Fibroblast of the conjunctiva (primary cell): ENCODE results near the gene FKBP1B.
"Not testable (repeated sequence)": the region's sequence is repeated elsewhere in the genome, so short reads cannot be mapped to it uniquely, and the experiment has no call there.

Source experiments
- DNase-seq: peaks from one replicate; pipeline ENCODE4 v3.0.0-alpha.2; 2010; ENCODE audit warnings: low read depth

Gene FKBP1B

GRCh38 chr2:24049485-24050021 is at the start of gene FKBP1B:
Gene FKBP1B (plus strand): TSS chr2:24049741. CDS start chr2:24049850, 109 bp downstream.
- DNase-seq: peak; percentile 13

- no peak for DNase-seq
These were observed 41.8 kb upstream of the FKBP1B start for GRCh38 chr2:24007693-24008092.

GRCh38 chr2:24008672-24009366 is 40.7 kb upstream of the FKBP1B start:
- DNase-seq: no peak

GRCh38 chr2:24009367-24009679 is 40.2 kb upstream of the FKBP1B start:
- DNase-seq: no peak

GRCh38 chr2:24009680-24010476 is 39.7 kb upstream of the FKBP1B start, which contains the start of gene MFSD2B:
Gene MFSD2B (plus strand): TSS chr2:24010085. CDS start chr2:24010097, 12 bp downstream.
- DNase-seq: no peak

GRCh38 chr2:24010477-24011249 is 38.9 kb upstream of the FKBP1B start:
- no peak for DNase-seq

- DNase-seq: no peak
These were observed 38.1 kb upstream of the FKBP1B start for GRCh38 chr2:24011250-24012104.

GRCh38 chr2:24012521-24013188 is 36.9 kb upstream of the FKBP1B start:
- no peak for DNase-seq

GRCh38 chr2:24014902-24015301 is 34.6 kb upstream of the FKBP1B start:
- DNase-seq: not testable (repeated sequence)

GRCh38 chr2:24015562-24016375 is 33.8 kb upstream of the FKBP1B start:
- DNase-seq: peak; percentile 43

GRCh38 chr2:24016376-24016761 is 33.2 kb upstream of the FKBP1B start:
- DNase-seq: no peak

GRCh38 chr2:24016853-24017703 is 32.5 kb upstream of the FKBP1B start:
- no peak for DNase-seq

GRCh38 chr2:24017711-24018110 is 31.8 kb upstream of the FKBP1B start:
- no peak for DNase-seq

GRCh38 chr2:24018241-24018640 is 31.3 kb upstream of the FKBP1B start:
- DNase-seq: no peak

- DNase-seq: no peak
These were observed 29.8 kb upstream of the FKBP1B start for GRCh38 chr2:24019729-24020128.

GRCh38 chr2:24020244-24020643 is 29.3 kb upstream of the FKBP1B start:
- DNase-seq: no peak

GRCh38 chr2:24021122-24021998 is 28.2 kb upstream of the FKBP1B start:
- DNase-seq: no peak

- DNase-seq: no peak
These were observed 27.1 kb upstream of the FKBP1B start for GRCh38 chr2:24022324-24022974.
